PC-9 (cell line): ENCODE data around the gene HSPBP1.

ENCODE experiments used
- CTCF ChIP-seq: fragments of 200-600 bp; sonication (generic); conservative IDR thresholded peaks from 2 replicates; pipeline ENCODE4 v1.6.1; 2017; ENCODE audit warnings: mixed run types, antibody characterized with exemption, mild to moderate bottlenecking, moderate library complexity
- EZH2 ChIP-seq: fragments of 200-600 bp; sonication (generic); IDR thresholded peaks from 2 replicates; pipeline ENCODE4 v1.8.0; 2017; ENCODE audit warnings: antibody characterized with exemption, low read depth

GRCh38 chr19:55322204-55322885 lies 42.4 kb upstream of the HSPBP1 start:
- no peak for TF ChIP-seq EZH2
- TF ChIP-seq CTCF, result no peak
